H1 (cell line): ENCODE data around the gene ALDH1A3. TPM values are rescaled to one million over a fixed set of nuclear protein-coding genes. Genes with fewer than 3 reads are reported as not detected.

Experiments used
- HDAC6 ChIP-seq: IDR thresholded peaks from one replicate; pipeline ENCODE4 v1.7.1; 2012; ENCODE audit warnings: low read depth, mild to moderate bottlenecking, inconsistent platforms, low read length, moderate library complexity
- RFX5 ChIP-seq: IDR thresholded peaks from 2 replicates; pipeline ENCODE4 v1.6.1; 2011; ENCODE audit warnings: low read depth, low read length, improper control_type of control experiment, borderline replicate concordance
- SP1 ChIP-seq: IDR thresholded peaks from 2 replicates; pipeline ENCODE4 v1.6.1; 2011; ENCODE audit warnings: low read depth, low read length
- polyA plus RNA-seq, 7 experiments: library from polyadenylated mRNA; depleted of rRNA in 3 of 7; stranded (reverse) in 5 of 7; unstranded in 2 of 7; fragments of >200 nt in 5 of 7; fragments of 200-250 nt in 2 of 7; gene quantifications; 1 replicate in 5 of 7; 2 replicates in 1 of 7; 4 replicates in 1 of 7; pipeline versions ENCODE4 v1.2.1 to v1.2.3, GENCODE V29; 2011 to 2013; ENCODE audit warnings: missing spikeins in 2 of 7, mixed read lengths in 2 of 7
- total RNA-seq: library from RNA; stranded (reverse); fragmentation: NEBNext Ultra II Directional; extraction: Animal tissue kit (Norgen Biotek cat#: 25700); gene quantifications from 2 replicates; pipeline ENCODE4 v1.2.1, GENCODE V29; 2021

The ALDH1A3 gene
- total and polyA plus RNA-seq, 2 of the 8 experiments (the other 6 are each of a cell fraction or from before 2014, with no cell fraction given), result 2.2 to 5.5 TPM

- TF ChIP-seq RFX5 (no peak), HDAC6 (no peak), SP1 (no peak)
These were observed 12.4 kb downstream of the ALDH1A3 start (continued) for GRCh38 chr15:100892013-100892355.
